ENCODE measurements around the gene JSRP1. TPM values are rescaled to one million over a fixed set of nuclear protein-coding genes. Genes with fewer than 3 reads are reported as not detected.

Gene JSRP1
- total and polyA plus RNA-seq, 4 donors = 0.25 to 0.45 (median 0.39) TPM; not detected in 1

GRCh38 chr19:2244125-2244411 lies 12.1 kb downstream of the JSRP1 start:
- Histone ChIP-seq H3K9ac (ENCODE audit: low read depth in 1 of 2, low read length in 2 of 2) (no peak overlapping the region), H3K36me3 (ENCODE audit: control insufficient read depth in 4 of 4, insufficient read depth in 3 of 4, low read depth in 1 of 4, low read length in 3 of 4) (peaks cover 10 to 39% (median 32%) of the 10 kb centered on the region in 4 donors)

GRCh38 chr19:2243274-2244124 lies 12.7 kb downstream of the JSRP1 start:
- 81% methylated on average over 32 of the region's 32 CpGs for WGBS
- H3K4me3 ChIP-seq (ENCODE audit: low read depth in 1 of 3, low read length in 3 of 3) = no peak overlapping the region
- peaks cover 10 to 35% (median 32%) of the 10 kb centered on the region in 4 donors for H3K36me3 ChIP-seq (ENCODE audit: control insufficient read depth in 4 of 4, insufficient read depth in 3 of 4, low read depth in 1 of 4, low read length in 3 of 4)
- peaks cover 17 to 43% (median 34%) of the 10 kb centered on the region in 4 donors for H3K4me1 ChIP-seq (ENCODE audit: control insufficient read depth in 4 of 4, insufficient read depth in 4 of 4, low read length in 3 of 4)
- H3K27me3 ChIP-seq (ENCODE audit: control insufficient read depth in 4 of 4, insufficient read depth in 4 of 4, low read length in 3 of 4) = no peaks in the 10 kb centered on the region
- TF ChIP-seq ATF3 (IDR thresholded peaks at IDR 0.05) = no peak
- no peak for DNase-seq (ENCODE audit: low spot score)
- no peaks in the 10 kb centered on the region for H3K9me3 ChIP-seq (ENCODE audit: control insufficient read depth in 4 of 4, low read length in 3 of 4)
- H3K27ac ChIP-seq (ENCODE audit: low read depth in 1 of 2, low read length in 2 of 2) = no peak overlapping the region
- no peak overlapping the region for H3K9ac ChIP-seq (ENCODE audit: low read depth in 1 of 2, low read length in 2 of 2)

More at GRCh38 chr19:2244125-2244411, 12.1 kb downstream of the JSRP1 start:
- no peak overlapping the region for H3K27ac ChIP-seq (ENCODE audit: low read depth in 1 of 2, low read length in 2 of 2)
- H3K4me3 ChIP-seq (ENCODE audit: low read depth in 1 of 3, low read length in 3 of 3) = no peak overlapping the region
- H3K4me1 ChIP-seq (ENCODE audit: control insufficient read depth in 4 of 4, insufficient read depth in 4 of 4, low read length in 3 of 4) = peaks cover 16 to 39% (median 31%) of the 10 kb centered on the region in 4 donors
- 90% methylated on average over 12 of the region's 12 CpGs for WGBS
- no peaks in the 10 kb centered on the region for H3K27me3 ChIP-seq (ENCODE audit: control insufficient read depth in 4 of 4, insufficient read depth in 4 of 4, low read length in 3 of 4)
- TF ChIP-seq HNF4G (IDR thresholded peaks at IDR 0.05) (no peak), TAF1 (conservative IDR thresholded peaks at IDR 0.05) (no peak), SP1 (IDR thresholded peaks at IDR 0.05) (no peak), FOXA1 (IDR thresholded peaks at IDR 0.05) (no peak), EGR1 (IDR thresholded peaks at IDR 0.05; ENCODE audit: low read depth in 2 of 2) (no peak), RAD21 (IDR thresholded peaks at IDR 0.05) (no peak), MAX (IDR thresholded peaks at IDR 0.05) (no peak), FOXA2 (IDR thresholded peaks at IDR 0.05) (no peak), GABPA (IDR thresholded peaks at IDR 0.05 in 1 of 2, conservative IDR thresholded peaks at IDR 0.05 in 1 of 2) (no peak), ATF3 (IDR thresholded peaks at IDR 0.05) (no peak)
- no peak for DNase-seq (ENCODE audit: low spot score)
- no peaks in the 10 kb centered on the region for H3K9me3 ChIP-seq (ENCODE audit: control insufficient read depth in 4 of 4, low read length in 3 of 4)

- DNase-seq (ENCODE audit: low spot score) = no peak
- no peaks in the 10 kb centered on the region for H3K9me3 ChIP-seq (ENCODE audit: control insufficient read depth in 4 of 4, low read length in 3 of 4)
- TF ChIP-seq CTCF (IDR thresholded peaks at IDR 0.05; ENCODE audit: low read depth, low read length, missing input control) = no peak
- TF ChIP-seq EGR1 (IDR thresholded peaks at IDR 0.05; ENCODE audit: low read depth in 2 of 2) = no peak
- TF ChIP-seq ATF3 (IDR thresholded peaks at IDR 0.05) = no peak
- no peak for TF ChIP-seq NR2F2 (IDR thresholded peaks at IDR 0.05)
- TF ChIP-seq GABPA (IDR thresholded peaks at IDR 0.05 in 1 of 2, conservative IDR thresholded peaks at IDR 0.05 in 1 of 2) = no peak
- no peak overlapping the region for H3K27ac ChIP-seq (ENCODE audit: low read depth in 1 of 2, low read length in 2 of 2)
- H3K4me3 ChIP-seq (ENCODE audit: low read depth in 1 of 3, low read length in 3 of 3) = no peak overlapping the region
- WGBS = 91% methylated on average over 8 of the region's 8 CpGs
- peaks cover 19 to 50% (median 40%) of the 10 kb centered on the region in 4 donors for H3K4me1 ChIP-seq (ENCODE audit: control insufficient read depth in 4 of 4, insufficient read depth in 4 of 4, low read length in 3 of 4)
- no peak overlapping the region for H3K9ac ChIP-seq (ENCODE audit: low read depth in 1 of 2, low read length in 2 of 2)
- peaks cover 10 to 33% (median 30%) of the 10 kb centered on the region in 4 donors for H3K36me3 ChIP-seq (ENCODE audit: control insufficient read depth in 4 of 4, insufficient read depth in 3 of 4, low read depth in 1 of 4, low read length in 3 of 4)
- H3K27me3 ChIP-seq (ENCODE audit: control insufficient read depth in 4 of 4, insufficient read depth in 4 of 4, low read length in 3 of 4) = no peaks in the 10 kb centered on the region
These were observed 13.4 kb downstream of the JSRP1 start for GRCh38 chr19:2242816-2243215.
